SJCRH30 (cell line): Measurements from ENCODE around the gene CD1B. TPM values are rescaled to one million over a fixed set of nuclear protein-coding genes. Genes with fewer than 3 reads are reported as not detected.
A peak's percentile ranks its signal among the peaks of the same experiment; 100 is the strongest.
"Not testable (repeated sequence)": the region's sequence is repeated elsewhere in the genome, so short reads cannot be mapped to it uniquely, and the experiment has no call there.

ENCODE experiments used
- DNase-seq, 2 experiments: peaks; one replicate each; pipeline ENCODE4 v3.0.0-alpha.2; 2015 to 2020
- H3K27ac ChIP-seq: fragments of 250-450 bp; sonication (Bioruptor Pico); 2 replicates; pipeline ENCODE4 v1.5.1; 2020; ENCODE audit warnings: mild to moderate bottlenecking, moderate library complexity
- H3K27me3 ChIP-seq: fragments of 250-450 bp; sonication (Bioruptor Pico); 2 replicates; pipeline ENCODE4 v1.5.1; 2020; ENCODE audit warnings: mild to moderate bottlenecking, moderate library complexity
- H3K36me3 ChIP-seq: fragments of 250-450 bp; sonication (Bioruptor Pico); 2 replicates; pipeline ENCODE4 v1.5.1; 2020; ENCODE audit warnings: mild to moderate bottlenecking, moderate library complexity
- H3K4me1 ChIP-seq: fragments of 250-450 bp; sonication (Bioruptor Pico); 2 replicates; pipeline ENCODE4 v1.5.1; 2020; ENCODE audit warnings: mild to moderate bottlenecking, moderate library complexity
- H3K4me3 ChIP-seq: fragments of 250-450 bp; sonication (Bioruptor Pico); 2 replicates; pipeline ENCODE4 v1.5.1; 2020; ENCODE audit warnings: mild to moderate bottlenecking, moderate library complexity
- H3K9me3 ChIP-seq: fragments of 250-450 bp; sonication (Bioruptor Pico); replicated peaks from 2 replicates; pipeline ENCODE4 v1.5.1; 2020; ENCODE audit warnings: mild to moderate bottlenecking, moderate library complexity
- total RNA-seq: library from RNA; depleted of rRNA; stranded (reverse); fragments of >200 nt; shearing (Covaris generic); gene quantifications from 2 replicates; pipeline ENCODE4 v1.2.3, GENCODE V29; 2014; rRNA removed

Gene CD1B
- total RNA-seq, 1 experiment from 2014 or later, result not detected

GRCh38 chr1:158286941-158287346 is 44.4 kb downstream of the CD1B start:
- Histone ChIP-seq H3K27me3 (no peaks in the 10 kb centered on the region), H3K4me1 (no peaks in the 10 kb centered on the region), H3K4me3 (no peak overlapping the region), H3K27ac (no peak overlapping the region), H3K9me3 (no peaks in the 10 kb centered on the region), H3K36me3 (no peaks in the 10 kb centered on the region)
- DNase-seq, result no peak

GRCh38 chr1:158286487-158286886 is 44.8 kb downstream of the CD1B start:
- Histone ChIP-seq H3K27me3 (no peaks in the 10 kb centered on the region), H3K4me3 (no peak overlapping the region), H3K36me3 (no peaks in the 10 kb centered on the region), H3K27ac (no peak overlapping the region), H3K4me1 (no peaks in the 10 kb centered on the region), H3K9me3 (no peaks in the 10 kb centered on the region)
- no peak for DNase-seq

- no peak overlapping the region for H3K4me3 ChIP-seq
- DNase-seq, result peak in 1 of 2 experiments; percentile 4
- no peak overlapping the region for H3K27ac ChIP-seq
- H3K27me3 ChIP-seq, result no peaks in the 10 kb centered on the region
- H3K36me3 ChIP-seq, result no peaks in the 10 kb centered on the region
- H3K9me3 ChIP-seq, result no peaks in the 10 kb centered on the region
- no peaks in the 10 kb centered on the region for H3K4me1 ChIP-seq
These were observed 45.5 kb downstream of the CD1B start for GRCh38 chr1:158285756-158286241.

- H3K9me3 ChIP-seq, result no peaks in the 10 kb centered on the region
- no peaks in the 10 kb centered on the region for H3K4me1 ChIP-seq
- H3K36me3 ChIP-seq, result no peaks in the 10 kb centered on the region
- H3K27ac ChIP-seq, result no peak overlapping the region
- no peak overlapping the region for H3K4me3 ChIP-seq
- no peaks in the 10 kb centered on the region for H3K27me3 ChIP-seq
- no peak for DNase-seq
These were observed 47.4 kb downstream of the CD1B start for GRCh38 chr1:158283965-158284364.

- not testable (repeated sequence) for H3K27ac ChIP-seq, DNase-seq, H3K4me3 ChIP-seq, H3K4me1 ChIP-seq, H3K36me3 ChIP-seq, H3K27me3 ChIP-seq, H3K9me3 ChIP-seq
These were observed 48.9 kb downstream of the CD1B start for GRCh38 chr1:158282421-158282820.

Other genes with a start within 250 kb of the CD1B start
- gene CD1D, start 150.6 kb downstream of the CD1B start, total RNA-seq, result not detected in 2 replicates
- gene CD1A, start 77.1 kb downstream of the CD1B start, total RNA-seq, result not detected in 2 replicates
- not detected in 2 replicates for gene CD1C, start 41.6 kb downstream of the CD1B start, total RNA-seq
- gene CD1E, start 22.4 kb upstream of the CD1B start, total RNA-seq, result 0.10 and 0.34 TPM in 2 replicates
- not detected in 2 replicates for gene OR10T2, start 67.9 kb upstream of the CD1B start, total RNA-seq
- not detected in 2 replicates for gene OR10K2, start 94.7 kb upstream of the CD1B start, total RNA-seq
- not detected in 2 replicates for gene OR10K1, start 130.3 kb upstream of the CD1B start, total RNA-seq
- not detected in 2 replicates for gene OR10R2, start 140.7 kb upstream of the CD1B start, total RNA-seq
- not detected in 2 replicates for gene OR6Y1, start 222.9 kb upstream of the CD1B start, total RNA-seq
- gene OR6P1, start 239.0 kb upstream of the CD1B start, total RNA-seq, result not detected in 2 replicates
- not detected in 2 replicates for gene OR10X1, start 248.4 kb upstream of the CD1B start, total RNA-seq